GM12872 (cell line): ENCODE results near the gene RCCD1.

ENCODE experiments used
- CTCF ChIP-seq: IDR thresholded peaks from 3 replicates; pipeline ENCODE4 v1.5.1; 2011; ENCODE audit warnings: low read depth, mild to moderate bottlenecking, low read length, moderate library complexity; ENCODE audit not compliant: insufficient read depth

Gene RCCD1

DNA sequence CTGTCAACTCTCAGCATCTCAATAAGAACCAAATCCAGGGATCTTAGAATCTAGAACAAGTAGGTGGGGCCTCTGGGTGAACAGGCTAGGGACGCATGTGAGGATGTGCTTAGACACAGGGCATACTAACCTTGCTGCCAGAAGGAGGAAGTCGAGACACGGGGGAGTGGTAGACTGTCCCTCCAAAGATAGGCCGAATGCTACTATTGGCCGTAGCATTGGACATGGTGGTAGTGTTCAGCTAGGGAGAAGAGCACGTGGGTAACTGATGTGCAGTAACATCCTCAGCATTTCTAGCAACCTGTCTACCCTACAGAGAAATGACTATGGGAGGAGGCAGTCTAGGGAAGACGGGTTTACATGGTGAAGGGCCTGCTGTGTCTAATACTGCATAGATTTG, 15.6 kb downstream of the RCCD1 start:
- TF ChIP-seq CTCF, result no peak

DNA sequence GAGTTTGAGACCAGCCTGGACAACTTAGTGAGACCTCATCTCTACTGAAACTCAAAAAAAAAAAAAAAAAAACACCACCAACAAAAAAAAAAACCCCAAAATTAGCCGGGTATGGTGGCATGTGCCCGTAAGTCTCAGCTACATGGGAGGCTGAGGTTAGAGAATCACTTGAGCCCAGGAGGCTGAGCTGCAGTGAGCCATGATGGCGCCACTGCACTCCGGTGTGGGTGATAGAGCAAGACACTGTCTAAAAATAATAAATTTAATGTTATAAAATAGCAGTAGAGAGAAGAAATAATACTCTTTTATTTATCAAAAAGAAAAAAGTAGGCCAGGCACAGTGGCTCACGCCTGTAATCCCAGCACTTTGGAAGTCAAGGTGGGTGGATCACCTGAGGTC, 17.4 kb downstream of the RCCD1 start:
- TF ChIP-seq CTCF, result no peak

- no peak for TF ChIP-seq CTCF
These were observed 19.5 kb downstream of the RCCD1 start for GRCh38 chr15:90974216-90974615.

DNA sequence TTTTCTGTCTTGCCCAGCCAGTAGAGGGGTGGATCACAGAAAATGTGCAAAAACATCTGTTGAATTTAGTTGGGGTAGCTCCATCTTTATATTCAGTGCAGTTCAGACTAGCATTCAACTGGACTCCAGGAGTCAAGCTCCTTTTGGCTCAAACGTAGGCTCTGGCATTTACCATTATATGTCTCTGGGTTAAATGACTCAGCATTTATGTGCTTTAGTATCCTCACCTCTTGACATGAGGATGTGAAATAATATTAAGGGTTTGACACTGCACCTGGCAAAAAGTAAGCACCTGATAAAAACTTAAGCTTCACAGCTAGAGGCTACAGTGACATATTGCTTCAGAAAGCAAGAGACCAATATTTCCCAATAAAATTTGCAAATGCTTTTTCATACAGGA, 24.9 kb downstream of the RCCD1 start:
- no peak for TF ChIP-seq CTCF

- no peak for TF ChIP-seq CTCF
These were observed 27.0 kb downstream of the RCCD1 start for GRCh38 chr15:90981681-90982080.

DNA sequence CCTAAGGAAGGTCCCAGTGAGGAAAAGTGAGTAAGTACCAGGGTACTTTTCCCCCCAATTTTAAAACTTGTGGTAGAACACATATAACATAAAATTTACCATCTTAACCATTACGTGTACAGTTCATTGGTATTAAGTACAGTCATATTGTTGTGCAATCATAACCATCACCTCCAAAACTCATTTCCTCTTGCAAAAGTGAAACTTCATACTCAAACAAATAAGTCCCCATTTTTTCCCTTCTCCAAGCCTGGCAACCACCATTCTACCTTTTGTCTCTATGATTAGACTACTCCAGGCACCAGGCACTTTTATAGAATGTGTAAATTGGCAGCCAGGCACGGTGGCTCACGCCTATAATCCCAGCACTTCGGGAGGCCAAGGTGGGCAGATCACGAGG, 27.5 kb downstream of the RCCD1 start:
- no peak for TF ChIP-seq CTCF

DNA sequence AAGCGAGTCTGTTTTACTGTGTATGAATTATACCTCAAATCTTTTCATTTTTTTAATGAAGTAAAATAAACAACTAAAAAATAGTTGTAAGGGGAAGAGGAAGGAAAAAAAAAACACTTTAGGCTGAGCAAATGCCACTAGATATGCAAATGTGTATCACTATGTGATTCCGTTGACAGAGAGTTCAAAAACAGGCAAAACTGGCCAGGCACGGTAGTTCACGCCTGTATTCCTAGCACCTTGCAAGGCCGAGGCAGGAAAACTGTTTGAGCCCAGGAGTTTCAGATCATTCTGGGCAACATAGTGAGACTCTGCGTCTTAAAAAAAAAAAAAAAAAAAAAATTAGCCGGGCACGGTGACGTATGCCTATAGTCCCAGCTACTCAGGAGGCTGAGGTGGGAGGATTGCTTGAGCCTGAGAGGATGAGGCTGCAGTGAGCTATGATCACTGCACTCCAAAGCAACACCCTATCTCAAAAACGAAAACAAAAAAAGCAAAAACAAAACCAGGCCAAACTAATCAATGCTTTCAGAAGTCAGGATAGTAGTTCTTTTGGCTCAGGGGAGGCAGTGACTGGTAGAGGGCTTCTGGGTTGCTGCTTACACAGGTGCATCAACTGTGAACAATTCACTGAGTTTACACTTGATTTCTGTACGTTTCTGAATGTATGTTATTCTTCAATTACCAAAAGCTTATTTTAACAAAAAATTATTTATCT, 32.3 kb downstream of the RCCD1 start:
- no peak for TF ChIP-seq CTCF
